Measurements from ENCODE around the gene PDE8A.

The PDE8A gene

DNA sequence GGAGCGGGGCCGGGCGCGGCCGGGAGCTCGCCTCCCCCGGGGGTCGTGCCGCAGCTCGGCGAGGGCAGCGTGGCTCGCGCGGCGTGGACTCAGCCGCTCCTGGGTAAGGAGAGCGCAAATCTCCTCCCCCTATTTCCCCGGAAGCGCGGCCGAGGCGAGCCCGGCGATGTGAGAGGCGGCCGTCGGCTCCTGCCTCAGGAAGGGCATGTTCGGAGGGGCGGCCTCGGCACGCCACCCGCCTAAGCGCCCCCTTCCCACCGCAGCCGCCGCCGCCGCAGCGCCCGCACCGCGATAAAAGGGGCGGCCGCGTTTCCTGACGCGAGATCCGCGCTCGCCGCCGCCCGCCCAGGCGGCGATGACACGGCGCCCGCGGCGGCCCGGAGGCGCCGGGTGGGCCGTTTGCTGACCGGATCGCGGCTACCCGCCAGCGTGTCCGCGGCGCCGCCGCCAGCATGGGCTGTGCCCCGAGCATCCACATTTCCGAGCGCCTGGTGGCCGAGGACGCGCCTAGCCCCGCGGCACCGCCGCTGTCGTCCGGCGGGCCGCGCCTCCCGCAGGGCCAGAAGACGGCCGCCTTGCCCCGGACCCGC, at the start of gene PDE8A:
TSS of gene PDE8A (plus strand) at position 146 of the 590 bp plus-strand sequence. CDS start at position 453, 307 bp downstream.
- no peak for DNase-seq (ENCODE audit: extremely low read depth, insufficient read length)
- TF ChIP-seq, protein P1, sequence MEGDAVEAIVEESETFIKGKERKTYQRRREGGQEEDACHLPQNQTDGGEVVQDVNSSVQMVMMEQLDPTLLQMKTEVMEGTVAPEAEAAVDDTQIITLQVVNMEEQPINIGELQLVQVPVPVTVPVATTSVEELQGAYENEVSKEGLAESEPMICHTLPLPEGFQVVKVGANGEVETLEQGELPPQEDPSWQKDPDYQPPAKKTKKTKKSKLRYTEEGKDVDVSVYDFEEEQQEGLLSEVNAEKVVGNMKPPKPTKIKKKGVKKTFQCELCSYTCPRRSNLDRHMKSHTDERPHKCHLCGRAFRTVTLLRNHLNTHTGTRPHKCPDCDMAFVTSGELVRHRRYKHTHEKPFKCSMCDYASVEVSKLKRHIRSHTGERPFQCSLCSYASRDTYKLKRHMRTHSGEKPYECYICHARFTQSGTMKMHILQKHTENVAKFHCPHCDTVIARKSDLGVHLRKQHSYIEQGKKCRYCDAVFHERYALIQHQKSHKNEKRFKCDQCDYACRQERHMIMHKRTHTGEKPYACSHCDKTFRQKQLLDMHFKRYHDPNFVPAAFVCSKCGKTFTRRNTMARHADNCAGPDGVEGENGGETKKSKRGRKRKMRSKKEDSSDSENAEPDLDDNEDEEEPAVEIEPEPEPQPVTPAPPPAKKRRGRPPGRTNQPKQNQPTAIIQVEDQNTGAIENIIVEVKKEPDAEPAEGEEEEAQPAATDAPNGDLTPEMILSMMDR (IDR thresholded peaks at IDR 0.05; ENCODE audit: insufficient read depth, low read length, poor library complexity, severe bottlenecking) = no peak
- Histone ChIP-seq H3K4me3 (replicated peaks; ENCODE audit: low read depth, low read length) (peak within 1 kb of the TSS; percentile 79), H3K36me3 (ENCODE audit: control insufficient read depth, insufficient read depth, low read length) (no peaks in the 10 kb centered on the region), H3K27me3 (replicated peaks; ENCODE audit: control insufficient read depth, insufficient read depth, low read length) (no peaks in the 10 kb centered on the region)

GRCh38 chr15:84934942-84935729, 46.5 kb upstream of the PDE8A start:
- TF ChIP-seq, protein P1 (IDR thresholded peaks at IDR 0.05; ENCODE audit: insufficient read depth, low read length, poor library complexity, severe bottlenecking) = no peak
- DNase-seq (ENCODE audit: extremely low read depth, insufficient read length) = no peak
- H3K4me3 ChIP-seq (replicated peaks; ENCODE audit: low read depth, low read length) = no peak overlapping the region
- H3K27me3 ChIP-seq (replicated peaks; ENCODE audit: control insufficient read depth, insufficient read depth, low read length) = no peaks in the 10 kb centered on the region; the same call in none of the 2 replicates
- H3K36me3 ChIP-seq (ENCODE audit: control insufficient read depth, insufficient read depth, low read length) = no peaks in the 10 kb centered on the region

DNA sequence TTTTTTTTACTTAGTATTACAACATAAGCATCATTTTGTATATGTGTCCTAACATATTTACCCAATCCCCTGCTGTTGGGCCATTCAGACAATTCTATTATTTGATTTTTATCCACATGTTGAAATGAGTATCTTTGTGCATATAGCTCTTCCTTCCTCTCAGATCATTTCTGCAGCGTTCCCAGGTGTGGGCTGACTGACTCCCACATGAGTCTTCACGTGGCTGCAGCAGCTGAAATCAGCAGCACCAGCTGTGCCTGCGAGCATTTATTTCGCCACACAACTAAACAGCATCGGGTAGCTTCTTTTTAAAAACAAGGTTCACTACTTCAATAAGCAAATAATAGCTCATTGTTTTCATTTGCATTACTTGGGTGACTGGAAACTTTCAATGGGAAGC, 44.5 kb upstream of the PDE8A start:
- no peak for DNase-seq (ENCODE audit: extremely low read depth, insufficient read length)
- TF ChIP-seq, protein P1 (IDR thresholded peaks at IDR 0.05; ENCODE audit: insufficient read depth, low read length, poor library complexity, severe bottlenecking) = no peak
- Histone ChIP-seq H3K4me3 (replicated peaks; ENCODE audit: low read depth, low read length) (no peak overlapping the region), H3K36me3 (ENCODE audit: control insufficient read depth, insufficient read depth, low read length) (no peaks in the 10 kb centered on the region), H3K27me3 (replicated peaks; ENCODE audit: control insufficient read depth, insufficient read depth, low read length) (no peaks in the 10 kb centered on the region; the same call in none of the 2 replicates)

DNA sequence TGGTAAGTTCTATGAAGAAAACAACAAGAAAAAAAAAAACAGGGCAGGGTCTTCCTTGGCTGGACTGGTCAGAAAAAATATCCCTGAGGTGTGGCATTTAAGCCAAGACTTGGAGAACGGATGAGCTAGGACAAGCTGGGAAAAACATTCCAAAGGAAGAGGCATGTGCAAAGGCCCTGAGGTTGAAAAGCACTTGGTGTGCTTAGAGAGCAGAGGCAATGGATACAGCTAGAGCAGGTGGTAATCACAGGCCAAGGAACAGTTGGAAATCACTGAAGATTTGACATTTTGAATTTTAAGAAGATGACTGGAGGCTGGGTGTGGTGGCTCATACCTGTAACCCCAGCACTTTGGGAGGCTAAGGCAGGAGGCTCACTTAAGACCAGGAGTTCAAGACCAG, 42.9 kb upstream of the PDE8A start:
- no peaks in the 10 kb centered on the region; the same call in 1 of the 2 replicates for H3K27me3 ChIP-seq (replicated peaks; ENCODE audit: control insufficient read depth, insufficient read depth, low read length)
- no peak overlapping the region for H3K4me3 ChIP-seq (replicated peaks; ENCODE audit: low read depth, low read length)
- TF ChIP-seq, protein P1 (IDR thresholded peaks at IDR 0.05; ENCODE audit: insufficient read depth, low read length, poor library complexity, severe bottlenecking) = no peak
- H3K36me3 ChIP-seq (ENCODE audit: control insufficient read depth, insufficient read depth, low read length) = no peaks in the 10 kb centered on the region
- no peak for DNase-seq (ENCODE audit: extremely low read depth, insufficient read length)

GRCh38 chr15:84940399-84940798, 41.3 kb upstream of the PDE8A start:
- Histone ChIP-seq H3K36me3 (ENCODE audit: control insufficient read depth, insufficient read depth, low read length) (no peaks in the 10 kb centered on the region), H3K4me3 (replicated peaks; ENCODE audit: low read depth, low read length) (no peak overlapping the region), H3K27me3 (replicated peaks; ENCODE audit: control insufficient read depth, insufficient read depth, low read length) (no peaks in the 10 kb centered on the region)
- TF ChIP-seq, protein P1 (IDR thresholded peaks at IDR 0.05; ENCODE audit: insufficient read depth, low read length, poor library complexity, severe bottlenecking) = no peak
- DNase-seq (ENCODE audit: extremely low read depth, insufficient read length) = no peak
